Mesodermal cell (in vitro differentiated cells): ENCODE measurements around the gene WDFY4.

Experiments
- H3K27ac ChIP-seq: 2 replicates; pipeline ENCODE4 v1.7.0; 2013; ENCODE audit warnings: mild to moderate bottlenecking, low read depth, low read length, moderate library complexity; ENCODE audit not compliant: severe bottlenecking
- H3K36me3 ChIP-seq: 2 replicates; pipeline ENCODE4 v1.7.1; 2013; ENCODE audit warnings: mild to moderate bottlenecking, low read length, moderate library complexity; ENCODE audit not compliant: control insufficient read depth, insufficient read depth
- H3K4me1 ChIP-seq: one replicate; pipeline ENCODE4 v1.7.1; 2013; ENCODE audit warnings: mild to moderate bottlenecking, low read length; ENCODE audit not compliant: insufficient read depth, control insufficient read depth, poor library complexity, severe bottlenecking
- H3K4me3 ChIP-seq: 2 replicates; pipeline ENCODE4 v1.7.0; 2013; ENCODE audit warnings: low read length, control low read depth, mild to moderate bottlenecking; ENCODE audit not compliant: insufficient read depth, poor library complexity, severe bottlenecking; ENCODE audit errors: extremely low read depth
- H3K9me3 ChIP-seq: 2 replicates; pipeline ENCODE4 v1.7.1; 2013; ENCODE audit warnings: mild to moderate bottlenecking, low read length, moderate library complexity; ENCODE audit not compliant: control insufficient read depth
- WGBS, 2 experiments: methylation state at CpG; one replicate each; pipeline ENCODE4 v1.1.5; 2013; ENCODE audit warnings: missing lambda C conversion rate in 2 of 2; ENCODE audit not compliant: insufficient coverage in 2 of 2; 5-methylcytosine and 5-hydroxymethylcytosine counted together

WDFY4 gene

DNA sequence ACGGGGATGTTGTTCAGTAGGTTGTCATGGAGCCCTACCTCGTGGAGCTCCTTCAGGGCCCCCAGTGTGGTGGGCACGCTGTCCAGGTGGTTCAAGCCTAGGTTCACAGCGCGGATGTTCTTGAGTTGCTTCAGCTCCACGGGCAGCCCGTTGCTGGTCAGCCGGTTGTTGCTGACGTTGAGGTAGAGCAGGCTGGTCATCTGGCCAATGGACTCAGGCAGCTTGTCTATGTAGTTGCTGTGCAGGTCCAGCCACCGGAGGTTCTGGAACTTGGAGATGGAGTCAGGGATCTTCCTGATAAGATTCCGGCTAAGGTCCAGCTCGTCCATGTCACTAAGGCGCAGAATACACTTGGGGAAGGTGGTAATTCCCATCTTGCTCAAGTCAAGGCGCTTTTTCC, 229.0 kb downstream of the WDFY4 start:
- no peak overlapping the region for H3K27ac ChIP-seq
- 92 to 96% methylated on average over 13 to 14 of the region's 14 CpGs for WGBS, 2 experiments

DNA sequence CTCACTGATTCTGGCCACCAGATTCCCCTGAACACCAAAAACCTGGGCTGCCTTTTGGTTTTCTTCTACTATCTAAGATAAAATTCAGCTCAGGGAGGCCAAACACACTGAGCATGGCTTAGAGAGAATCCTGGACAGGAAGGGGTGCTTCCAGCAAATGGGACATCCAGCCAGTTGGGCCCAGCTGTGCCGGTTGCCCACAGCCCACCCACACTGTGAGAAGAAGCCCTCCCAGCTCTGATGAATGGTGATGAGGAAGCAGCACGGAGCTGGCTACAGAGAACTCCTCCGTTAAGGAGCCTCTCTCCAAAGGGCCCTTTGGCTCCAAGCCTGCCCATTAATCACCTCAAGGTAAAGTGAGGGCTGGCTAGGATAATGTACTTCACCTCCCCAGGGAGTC, 239.1 kb downstream of the WDFY4 start:
- no peaks in the 10 kb centered on the region for H3K4me1 ChIP-seq

More for the DNA sequence above, 229.0 kb downstream of the WDFY4 start:
- H3K4me3 ChIP-seq = no peak overlapping the region
- H3K36me3 ChIP-seq = no peaks in the 10 kb centered on the region
- no peaks in the 10 kb centered on the region for H3K9me3 ChIP-seq
- H3K4me1 ChIP-seq = no peaks in the 10 kb centered on the region

DNA sequence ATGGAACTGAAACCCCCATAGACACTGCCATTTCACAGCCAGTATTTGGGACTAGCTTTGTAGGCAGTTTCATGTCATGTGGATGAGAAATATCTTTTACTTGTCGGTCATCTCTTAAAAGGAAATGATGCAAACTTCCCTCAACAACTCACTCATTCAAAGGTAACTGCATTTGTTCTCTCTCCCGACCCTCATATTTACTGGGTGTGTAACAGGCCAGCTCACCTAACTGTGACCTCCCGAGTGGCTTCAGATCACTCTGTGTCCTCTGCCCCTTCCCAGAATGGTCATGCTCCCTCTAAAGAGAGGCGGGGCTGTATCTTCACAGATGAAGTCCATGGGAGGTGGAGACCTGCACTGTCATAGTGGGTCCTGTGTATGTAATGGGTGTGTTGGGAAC, 240.3 kb downstream of the WDFY4 start:
- H3K4me1 ChIP-seq = no peaks in the 10 kb centered on the region
- no peak overlapping the region for H3K4me3 ChIP-seq
- WGBS, 2 experiments = 95 to 100% methylated on average over 1 to 2 of the region's 4 CpGs
- H3K27ac ChIP-seq = no peak overlapping the region
- H3K36me3 ChIP-seq = no peaks in the 10 kb centered on the region
- H3K9me3 ChIP-seq = no peaks in the 10 kb centered on the region

More for the DNA sequence above, 239.1 kb downstream of the WDFY4 start:
- H3K4me3 ChIP-seq = no peak overlapping the region
- H3K36me3 ChIP-seq = no peaks in the 10 kb centered on the region
- no CpG with 5 or more reads among the region's 3 CpGs for WGBS, 2 experiments
- no peak overlapping the region for H3K27ac ChIP-seq
- H3K9me3 ChIP-seq = no peaks in the 10 kb centered on the region

GRCh38 chr10:48926255-48926654, 241.6 kb downstream of the WDFY4 start:
- Histone ChIP-seq H3K27ac (no peak overlapping the region), H3K4me1 (no peaks in the 10 kb centered on the region), H3K4me3 (no peak overlapping the region), H3K9me3 (no peaks in the 10 kb centered on the region), H3K36me3 (no peaks in the 10 kb centered on the region)
- WGBS, 2 experiments = 100% methylated on average over 1 of the region's 1 CpG

DNA sequence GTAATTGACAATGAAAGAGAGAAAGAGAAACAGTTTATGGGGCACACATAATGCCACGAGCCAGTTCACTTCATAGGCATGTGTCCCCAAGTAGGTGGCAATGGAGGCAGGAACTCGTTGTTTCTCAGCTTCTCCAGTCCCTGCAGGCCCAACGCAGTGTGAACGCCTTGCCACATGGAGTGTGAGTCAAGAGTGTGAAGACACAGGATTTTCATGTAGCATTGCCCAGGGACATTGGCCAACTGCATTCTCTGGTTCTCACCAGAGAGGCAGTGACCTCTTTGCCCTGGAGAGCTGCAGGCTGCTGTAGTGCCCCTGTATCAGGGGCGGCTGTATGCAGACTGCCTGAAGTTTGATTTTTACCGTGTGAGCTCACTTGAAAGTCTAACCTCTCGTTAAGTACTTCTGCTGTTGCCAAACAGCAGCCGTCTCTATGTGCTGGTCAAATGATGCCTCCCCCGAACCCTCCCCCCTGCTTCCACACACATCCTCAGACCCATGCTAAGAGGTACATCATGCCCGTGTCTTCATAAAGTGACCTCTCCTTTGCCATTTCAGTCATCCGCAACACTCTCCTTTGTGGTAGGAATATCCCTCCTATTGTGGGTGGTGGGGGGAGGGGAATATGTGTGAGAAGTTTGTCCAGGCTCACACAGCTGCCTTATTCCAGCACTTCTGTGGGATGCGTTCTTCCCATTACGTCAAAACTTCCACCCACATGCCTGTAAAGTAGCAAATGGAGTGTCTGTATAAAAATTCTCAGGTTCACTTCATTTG, 242.3 kb downstream of the WDFY4 start:
- no peaks in the 10 kb centered on the region for H3K4me1 ChIP-seq
- no peaks in the 10 kb centered on the region for H3K36me3 ChIP-seq
- H3K27ac ChIP-seq = no peak overlapping the region
- 89 to 90% methylated on average over 3 to 10 of the region's 13 CpGs for WGBS, 2 experiments
- H3K4me3 ChIP-seq = no peak overlapping the region
- H3K9me3 ChIP-seq = no peaks in the 10 kb centered on the region

DNA sequence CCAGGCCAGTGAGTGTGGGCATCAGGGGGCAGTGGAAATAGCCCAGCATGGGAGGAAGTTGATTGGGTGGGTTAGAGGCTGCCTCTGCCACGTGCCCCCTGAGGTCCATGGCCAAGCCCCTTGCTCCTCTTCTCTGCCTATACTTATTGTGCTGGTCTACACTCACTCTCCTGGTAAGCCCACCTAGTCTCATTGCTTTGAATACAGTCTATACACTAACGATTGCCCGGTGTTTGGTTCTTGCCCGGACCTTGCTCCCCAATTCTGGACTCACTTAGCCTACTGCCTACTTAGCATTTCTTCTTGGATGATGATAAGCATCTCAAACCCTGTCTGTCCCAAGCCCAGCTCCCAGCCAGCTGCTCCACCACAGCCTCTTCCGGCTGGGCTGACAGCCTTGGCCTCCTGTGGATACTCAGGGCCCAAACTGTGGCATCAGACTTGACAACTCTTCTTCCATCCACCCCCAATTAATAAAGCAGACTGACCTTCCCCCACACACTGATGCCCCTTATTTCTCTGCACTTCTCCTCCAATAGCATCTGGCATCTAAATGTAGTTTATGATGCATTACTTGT, 244.8 kb downstream of the WDFY4 start:
- Histone ChIP-seq H3K27ac (no peak overlapping the region), H3K9me3 (no peaks in the 10 kb centered on the region), H3K4me3 (no peak overlapping the region), H3K36me3 (no peaks in the 10 kb centered on the region), H3K4me1 (no peaks in the 10 kb centered on the region)
- WGBS, 2 experiments = 66 to 69% methylated on average over 5 of the region's 5 CpGs

DNA sequence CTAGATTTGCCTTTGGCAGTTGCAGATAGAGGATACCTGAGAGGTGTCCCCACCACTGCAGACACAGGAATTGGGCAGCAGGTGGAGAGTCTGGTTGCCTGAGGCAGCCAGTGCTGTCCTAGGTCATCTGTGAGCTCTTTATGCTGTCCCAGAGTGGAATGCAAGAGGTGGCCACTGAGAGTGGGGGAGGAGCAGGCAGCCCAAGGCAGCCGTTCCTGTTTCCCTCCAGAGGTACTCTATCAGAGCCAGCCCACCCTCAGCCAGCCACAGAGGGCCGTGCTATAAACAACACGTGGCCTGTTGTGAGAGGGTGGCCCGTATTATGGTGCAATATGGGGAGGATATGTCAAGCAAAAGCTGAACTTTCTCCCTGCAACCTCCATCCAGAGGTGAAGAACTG, 246.5 kb downstream of the WDFY4 start:
- Histone ChIP-seq H3K9me3 (no peaks in the 10 kb centered on the region), H3K4me1 (no peaks in the 10 kb centered on the region), H3K27ac (no peak overlapping the region), H3K4me3 (no peak overlapping the region), H3K36me3 (no peaks in the 10 kb centered on the region)
- WGBS, 2 experiments = 55 to 60% methylated on average over 2 to 4 of the region's 4 CpGs

- H3K4me3 ChIP-seq = no peak overlapping the region
- no peak overlapping the region for H3K27ac ChIP-seq
- WGBS, 2 experiments = 84 to 93% methylated on average over 6 to 7 of the region's 7 CpGs
- no peaks in the 10 kb centered on the region for H3K4me1 ChIP-seq
- no peaks in the 10 kb centered on the region for H3K36me3 ChIP-seq
- no peaks in the 10 kb centered on the region for H3K9me3 ChIP-seq
These were observed 248.4 kb downstream of the WDFY4 start for GRCh38 chr10:48932831-48933664.

- WGBS, 2 experiments = 71 to 76% methylated on average over 11 to 12 of the region's 18 CpGs
- H3K4me1 ChIP-seq = no peaks in the 10 kb centered on the region
- H3K4me3 ChIP-seq = no peak overlapping the region
- H3K27ac ChIP-seq = no peak overlapping the region
- no peaks in the 10 kb centered on the region for H3K36me3 ChIP-seq
- H3K9me3 ChIP-seq = no peaks in the 10 kb centered on the region
These were observed 250.2 kb downstream of the WDFY4 start for GRCh38 chr10:48934672-48935501.

- no peaks in the 10 kb centered on the region for H3K36me3 ChIP-seq
- no peaks in the 10 kb centered on the region for H3K9me3 ChIP-seq
- no peaks in the 10 kb centered on the region for H3K4me1 ChIP-seq
- H3K4me3 ChIP-seq = no peak overlapping the region
- no peak overlapping the region for H3K27ac ChIP-seq
These were observed 250.9 kb downstream of the WDFY4 start for GRCh38 chr10:48935577-48935976.
